HCT116 (cell line): ENCODE data around the gene DNAH9. TPM values are rescaled to one million over a fixed set of nuclear protein-coding genes. Genes with fewer than 3 reads are reported as not detected.

ENCODE experiments used
- ATAC-seq: fragments of 200-7000 bp; cut with Tn5 transposase; 2 replicates; pipeline ENCODE4 v1.9.1; 2020; ENCODE audit warnings: mild to moderate bottlenecking, moderate library complexity
- BruUV-seq: library from RNA; stranded (reverse); fragments of 400-500 nt; replicated peaks from 2 replicates; lab custom pipeline; 2021; lab: Mats Ljungman, UMichigan
- CTCF ChIA-PET: fragments of 300-600 bp; sonication (Branson Sonifier 250); formaldehyde crosslinking; loops from one replicate; lab custom pipeline; 2021; ENCODE audit warnings: antibody characterized with exemption; lab: Charles Lee
- POLR2A ChIA-PET: fragments of 300-600, 350-600 bp; sonication (Branson Sonifier 250); formaldehyde crosslinking; loops from one replicate; lab custom pipeline; 2021; ENCODE audit warnings: antibody characterized with exemption; lab: Charles Lee
- RAD21 ChIA-PET, 2 experiments: fragments of 300-600 bp; sonication (Branson Sonifier 250); formaldehyde crosslinking; loops; one replicate each; lab custom pipeline; 2023; ENCODE audit warnings: low total read pairs in 2 of 2; ENCODE audit not compliant: uncharacterized antibody in 2 of 2, unreplicated experiment in 2 of 2, low non-redundant PET in 1 of 2; lab: Charles Lee
- DNase-seq: peaks from one replicate; pipeline ENCODE4 v3.0.0-alpha.2; 2010; ENCODE audit warnings: low read depth, low spot score
- H2AFZ ChIP-seq: fragments of 200-600 bp; shearing (Covaris generic), sonication (generic); 2 replicates; pipeline ENCODE4 v1.6.1; 2017; ENCODE audit warnings: low read depth, mixed run types, mixed read lengths, antibody characterized with exemption, low read length; ENCODE audit not compliant: poor library complexity, severe bottlenecking
- H3K27ac ChIP-seq: 2 replicates; pipeline ENCODE4 v1.5.1; 2012; ENCODE audit warnings: low read depth, low read length
- H3K27me3 ChIP-seq: fragments of 200-600 bp; sonication (generic); 2 replicates; pipeline ENCODE4 v1.6.1; 2016; ENCODE audit warnings: mixed run types, low read length, mixed read lengths; ENCODE audit not compliant: insufficient read depth
- H3K36me3 ChIP-seq, 2 experiments: fragments of 200-500 bp in 1 of 2; fragments of 200-600 bp in 1 of 2; sonication (Bioruptor generic) in 1 of 2; sonication (generic) in 1 of 2; 2 replicates each; pipeline versions ENCODE4 v1.5.1 to v1.6.1; 2014 to 2016; ENCODE audit warnings: low read length in 2 of 2, inconsistent platforms in 1 of 2, mixed read lengths in 1 of 2, mixed run types in 1 of 2; ENCODE audit not compliant: insufficient read depth in 2 of 2, control insufficient read depth in 1 of 2
- H3K4me1 ChIP-seq, 2 experiments: fragments of 200-600 bp in 1 of 2; sonication (generic) in 1 of 2; 2 replicates each; pipeline versions ENCODE4 v1.5.1 to v1.6.1; 2012 to 2017; ENCODE audit warnings: low read length in 2 of 2, inconsistent platforms in 1 of 2, mild to moderate bottlenecking in 1 of 2, mixed read lengths in 1 of 2, mixed run types in 1 of 2, moderate library complexity in 1 of 2; ENCODE audit not compliant: insufficient read depth in 2 of 2, control insufficient read depth in 1 of 2
- H3K4me2 ChIP-seq: fragments of 200-600 bp; sonication (generic); 2 replicates; pipeline ENCODE4 v1.6.1; 2017; ENCODE audit warnings: mixed run types, low read length, mixed read lengths
- H3K4me3 ChIP-seq, 2 experiments: fragments of 200-600 bp in 1 of 2; sonication (generic) in 1 of 2; replicated peaks in 1 of 2; 2 replicates each; pipeline ENCODE4 v1.5.1; 2011 to 2016; ENCODE audit warnings: low read length in 2 of 2, control low read depth in 1 of 2, low read depth in 1 of 2, mild to moderate bottlenecking in 1 of 2, mixed read lengths in 1 of 2, mixed run types in 1 of 2
- H3K79me2 ChIP-seq: fragments of 200-600 bp; sonication (generic); 2 replicates; pipeline ENCODE4 v1.6.1; 2017; ENCODE audit warnings: mild to moderate bottlenecking, mixed run types, low read length, moderate library complexity, mixed read lengths; ENCODE audit not compliant: insufficient read depth
- H3K9ac ChIP-seq: fragments of 200-600 bp; sonication (generic); 2 replicates; pipeline ENCODE4 v1.6.1; 2016; ENCODE audit warnings: low read length, mixed read lengths
- H3K9me2 ChIP-seq: fragments of 200-600 bp; sonication (generic), shearing (Covaris generic); 2 replicates; pipeline ENCODE4 v1.6.1; 2017; ENCODE audit warnings: mixed run types, mild to moderate bottlenecking, moderate library complexity; ENCODE audit not compliant: insufficient read depth
- H3K9me3 ChIP-seq, 2 experiments: fragments of 200-500 bp in 1 of 2; fragments of 200-600 bp in 1 of 2; sonication (Bioruptor generic) in 1 of 2; sonication (generic) in 1 of 2; 2 replicates each; pipeline ENCODE4 v1.6.1; 2014 to 2017; ENCODE audit warnings: low read length in 2 of 2, mixed read lengths in 2 of 2, inconsistent platforms in 1 of 2, low read depth in 1 of 2, mild to moderate bottlenecking in 1 of 2, mixed run types in 1 of 2, moderate library complexity in 1 of 2; ENCODE audit not compliant: control insufficient read depth in 1 of 2, insufficient read depth in 1 of 2
- H4K20me1 ChIP-seq: fragments of 200-600 bp; sonication (generic), shearing (Covaris generic); 2 replicates; pipeline ENCODE4 v1.6.1; 2017; ENCODE audit warnings: mixed run types, mild to moderate bottlenecking, moderate library complexity; ENCODE audit not compliant: insufficient read depth
- CBX3 ChIP-seq: IDR thresholded peaks from 2 replicates; pipeline ENCODE4 v1.6.1; 2012; ENCODE audit warnings: low read depth
- CEBPB ChIP-seq: IDR thresholded peaks from 2 replicates; pipeline ENCODE4 v1.6.1; 2012; ENCODE audit warnings: low read depth
- ELF1 ChIP-seq: IDR thresholded peaks from 2 replicates; pipeline ENCODE4 v1.6.1; 2012; ENCODE audit warnings: low read depth, borderline replicate concordance
- EZH2 ChIP-seq: fragments of 200-600 bp; sonication (generic); IDR thresholded peaks from 2 replicates; pipeline ENCODE4 v1.6.1; 2017; ENCODE audit warnings: antibody characterized with exemption, mixed run types
- EZH2phosphoT487 ChIP-seq: fragments of 200-600 bp; IDR thresholded peaks from 2 replicates; pipeline ENCODE4 v1.6.1; 2018; ENCODE audit warnings: antibody characterized with exemption, borderline replicate concordance
- FOSL1 ChIP-seq: IDR thresholded peaks from 2 replicates; pipeline ENCODE4 v1.6.1; 2012; ENCODE audit warnings: low read depth
- JUND ChIP-seq: IDR thresholded peaks from 2 replicates; pipeline ENCODE4 v1.6.1; 2012
- POLR2A ChIP-seq: IDR thresholded peaks from 2 replicates; pipeline ENCODE4 v1.7.0; 2011; ENCODE audit warnings: borderline replicate concordance; ENCODE audit not compliant: insufficient read depth, insufficient read length; ENCODE audit errors: extremely low read depth
- POLR2AphosphoS5 ChIP-seq: IDR thresholded peaks from 2 replicates; pipeline ENCODE4 v1.6.1; 2011; ENCODE audit warnings: mild to moderate bottlenecking, low read depth, low read length, moderate library complexity
- RAD21 ChIP-seq: IDR thresholded peaks from 2 replicates; pipeline ENCODE4 v1.6.1; 2012; ENCODE audit warnings: low read depth, mild to moderate bottlenecking
- SIN3A ChIP-seq: IDR thresholded peaks from 2 replicates; pipeline ENCODE4 v1.6.1; 2012; ENCODE audit warnings: low read depth
- SP1 ChIP-seq: IDR thresholded peaks from 2 replicates; pipeline ENCODE4 v1.6.1; 2012; ENCODE audit warnings: low read depth
- SRF ChIP-seq: IDR thresholded peaks from 2 replicates; pipeline ENCODE4 v1.6.1; 2012; ENCODE audit warnings: low read depth
- TCF7L2 ChIP-seq: IDR thresholded peaks from 2 replicates; pipeline ENCODE4 v1.7.0; 2011; ENCODE audit warnings: borderline replicate concordance, inconsistent platforms; ENCODE audit not compliant: insufficient read depth, insufficient read length; ENCODE audit errors: extremely low read depth
- YY1 ChIP-seq: IDR thresholded peaks from 2 replicates; pipeline ENCODE4 v1.6.1; 2011; ENCODE audit warnings: low read length, low read depth, moderate library complexity, mild to moderate bottlenecking; ENCODE audit not compliant: insufficient replicate concordance; ENCODE audit errors: extremely low read depth
- ZNF274 ChIP-seq: fragments of 200-500 bp; sonication (Bioruptor generic); IDR thresholded peaks from 2 replicates; pipeline ENCODE4 v1.6.1; 2014; ENCODE audit warnings: mild to moderate bottlenecking, low read depth, low read length, inconsistent platforms
- intact Hi-C: fragments of 100-400 bp; cut with micrococcal nuclease; formaldehyde crosslinking; loops from 2 replicates; pipeline ENCODE4 v1.10.0; 2022
- total RNA-seq: library from RNA; stranded (reverse); gene quantifications from one replicate; pipeline ENCODE4 v1.2.1, GENCODE V29; 2021; ENCODE audit not compliant: unreplicated experiment
- TF ChIP-seq, protein P1 (sequence below), 3 experiments: fragments of 200-600 bp in 1 of 3; sonication (generic) in 1 of 3; IDR thresholded peaks in 2 of 3; conservative IDR thresholded peaks in 1 of 3; 2 replicates each; pipeline ENCODE4 v1.5.1; 2012 to 2017; ENCODE audit warnings: low read depth in 2 of 3, low read length in 2 of 3, antibody characterized with exemption in 1 of 3, borderline replicate concordance in 1 of 3, control low read depth in 1 of 3, mild to moderate bottlenecking in 1 of 3, mixed read lengths in 1 of 3, mixed run types in 1 of 3, moderate library complexity in 1 of 3; ENCODE audit not compliant: insufficient read depth in 1 of 3
- TF ChIP-seq, protein P2 (sequence below): IDR thresholded peaks from 2 replicates; pipeline ENCODE4 v1.6.1; 2012
- TF ChIP-seq, protein P3 (sequence below): IDR thresholded peaks from 2 replicates; pipeline ENCODE4 v1.6.1; 2011; ENCODE audit warnings: mild to moderate bottlenecking, low read length, moderate library complexity; ENCODE audit not compliant: insufficient replicate concordance; ENCODE audit errors: extremely low read depth

DNAH9 gene
- total RNA-seq, 1 experiment from 2014 or later: not detected

DNA sequence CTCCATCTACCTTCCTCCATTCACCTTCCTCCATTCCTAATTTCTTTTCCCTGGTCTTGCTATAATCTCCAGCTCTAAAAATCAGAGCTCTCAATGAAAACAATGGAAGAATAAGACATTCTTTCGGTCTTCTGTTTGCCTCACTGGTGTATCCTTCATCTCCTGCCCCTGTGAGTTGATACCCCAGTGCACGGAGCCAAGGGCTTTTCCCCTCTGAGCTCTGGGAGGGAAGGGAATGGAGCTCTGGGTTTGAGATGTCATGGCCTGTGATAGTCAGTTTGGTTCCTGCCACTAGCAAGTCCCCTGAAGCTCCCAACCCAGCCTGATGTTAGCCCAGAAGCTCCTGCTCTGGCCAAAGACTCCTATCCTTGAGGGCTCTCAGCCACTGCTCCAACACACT lies 36.6 kb upstream of the DNAH9 start:
- H4K20me1 ChIP-seq: no peaks in the 10 kb centered on the region
- no peak overlapping the region for H3K9ac ChIP-seq
- no peaks in the 10 kb centered on the region for H3K27me3 ChIP-seq
- TF ChIP-seq EZH2 (no peak), ELF1 (no peak), YY1 (no peak), ZNF274 (no peak), POLR2A (no peak), TCF7L2 (no peak), SRF (no peak), CBX3 (no peak), JUND (no peak), POLR2AphosphoS5 (no peak), EZH2phosphoT487 (no peak), RAD21 (no peak), CEBPB (no peak), SP1 (no peak), SIN3A (no peak), FOSL1 (no peak)
- TF ChIP-seq, protein P1, sequence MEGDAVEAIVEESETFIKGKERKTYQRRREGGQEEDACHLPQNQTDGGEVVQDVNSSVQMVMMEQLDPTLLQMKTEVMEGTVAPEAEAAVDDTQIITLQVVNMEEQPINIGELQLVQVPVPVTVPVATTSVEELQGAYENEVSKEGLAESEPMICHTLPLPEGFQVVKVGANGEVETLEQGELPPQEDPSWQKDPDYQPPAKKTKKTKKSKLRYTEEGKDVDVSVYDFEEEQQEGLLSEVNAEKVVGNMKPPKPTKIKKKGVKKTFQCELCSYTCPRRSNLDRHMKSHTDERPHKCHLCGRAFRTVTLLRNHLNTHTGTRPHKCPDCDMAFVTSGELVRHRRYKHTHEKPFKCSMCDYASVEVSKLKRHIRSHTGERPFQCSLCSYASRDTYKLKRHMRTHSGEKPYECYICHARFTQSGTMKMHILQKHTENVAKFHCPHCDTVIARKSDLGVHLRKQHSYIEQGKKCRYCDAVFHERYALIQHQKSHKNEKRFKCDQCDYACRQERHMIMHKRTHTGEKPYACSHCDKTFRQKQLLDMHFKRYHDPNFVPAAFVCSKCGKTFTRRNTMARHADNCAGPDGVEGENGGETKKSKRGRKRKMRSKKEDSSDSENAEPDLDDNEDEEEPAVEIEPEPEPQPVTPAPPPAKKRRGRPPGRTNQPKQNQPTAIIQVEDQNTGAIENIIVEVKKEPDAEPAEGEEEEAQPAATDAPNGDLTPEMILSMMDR (IDR thresholded peaks at IDR 0.05 in 2 of 3, conservative IDR thresholded peaks at IDR 0.05 in 1 of 3; ENCODE audit: borderline replicate concordance in 1 of 3, insufficient read depth in 1 of 3, low read depth in 2 of 3, low read length in 2 of 3): no peak
- TF ChIP-seq, protein P2, sequence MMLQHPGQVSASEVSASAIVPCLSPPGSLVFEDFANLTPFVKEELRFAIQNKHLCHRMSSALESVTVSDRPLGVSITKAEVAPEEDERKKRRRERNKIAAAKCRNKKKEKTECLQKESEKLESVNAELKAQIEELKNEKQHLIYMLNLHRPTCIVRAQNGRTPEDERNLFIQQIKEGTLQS: no peak
- TF ChIP-seq, protein P3, sequence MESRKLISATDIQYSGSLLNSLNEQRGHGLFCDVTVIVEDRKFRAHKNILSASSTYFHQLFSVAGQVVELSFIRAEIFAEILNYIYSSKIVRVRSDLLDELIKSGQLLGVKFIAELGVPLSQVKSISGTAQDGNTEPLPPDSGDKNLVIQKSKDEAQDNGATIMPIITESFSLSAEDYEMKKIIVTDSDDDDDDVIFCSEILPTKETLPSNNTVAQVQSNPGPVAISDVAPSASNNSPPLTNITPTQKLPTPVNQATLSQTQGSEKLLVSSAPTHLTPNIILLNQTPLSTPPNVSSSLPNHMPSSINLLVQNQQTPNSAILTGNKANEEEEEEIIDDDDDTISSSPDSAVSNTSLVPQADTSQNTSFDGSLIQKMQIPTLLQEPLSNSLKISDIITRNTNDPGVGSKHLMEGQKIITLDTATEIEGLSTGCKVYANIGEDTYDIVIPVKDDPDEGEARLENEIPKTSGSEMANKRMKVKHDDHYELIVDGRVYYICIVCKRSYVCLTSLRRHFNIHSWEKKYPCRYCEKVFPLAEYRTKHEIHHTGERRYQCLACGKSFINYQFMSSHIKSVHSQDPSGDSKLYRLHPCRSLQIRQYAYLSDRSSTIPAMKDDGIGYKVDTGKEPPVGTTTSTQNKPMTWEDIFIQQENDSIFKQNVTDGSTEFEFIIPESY: no peak
- no TSS peak for BruUV-seq
- CTCF ChIA-PET: no interaction called here
- no peak overlapping the region for H3K27ac ChIP-seq
- DNase-seq (no peak), ATAC-seq (no peak)
- no peak overlapping the region for H3K4me2 ChIP-seq
- H2AFZ ChIP-seq: no peak overlapping the region
- H3K9me3 ChIP-seq: peaks cover 0 to 10% of the 10 kb centered on the region in 2 experiments; a peak in 1 of 4 replicates
- no peaks in the 10 kb centered on the region for H3K9me2 ChIP-seq
- H3K79me2 ChIP-seq: no peaks in the 10 kb centered on the region
- no peak overlapping the region for H3K4me3 ChIP-seq
- intact Hi-C loops: no loop called here
- no peaks in the 10 kb centered on the region for H3K4me1 ChIP-seq
- RAD21 ChIA-PET: no interaction called here
- H3K36me3 ChIP-seq: no peaks in the 10 kb centered on the region
- POLR2A ChIA-PET: no interaction called here
